GM12878 (cell line): ENCODE results near the gene TSSC4. TPM values are rescaled to one million over a fixed set of nuclear protein-coding genes. Genes with fewer than 3 reads are reported as not detected.

ENCODE experiments used
- ATAC-seq: fragments of 200-7000 bp; cut with Tn5 transposase; 3 replicates; pipeline ENCODE4 v1.9.1; 2020; ENCODE audit warnings: mild to moderate bottlenecking, moderate library complexity
- BruUV-seq: library from RNA; stranded (reverse); fragments of 400-500 nt; replicated peaks from 2 replicates; lab custom pipeline; 2021; lab: Mats Ljungman, UMichigan
- CTCF ChIA-PET: fragments of 300-600 bp; sonication (Branson Sonifier 250); formaldehyde crosslinking; extraction: SDS; loops from one replicate; lab custom pipeline; 2021; ENCODE audit warnings: inconsistent platforms; lab: Yijun Ruan, JAX
- POLR2A ChIA-PET: fragments of 350-600 bp; formaldehyde crosslinking; extraction: SDS; loops from one replicate; lab custom pipeline; 2021; ENCODE audit warnings: inconsistent platforms; lab: Charles Lee
- RAD21 ChIA-PET: fragments of 300-600 bp; sonication (Branson Sonifier 250); formaldehyde crosslinking; loops from one replicate; lab custom pipeline; 2023; ENCODE audit warnings: antibody characterized with exemption; ENCODE audit not compliant: unreplicated experiment; lab: Charles Lee
- SMC1A ChIA-PET: fragments of 300-600 bp; sonication (Branson Sonifier 250); formaldehyde crosslinking; loops from one replicate; lab custom pipeline; 2023; ENCODE audit not compliant: unreplicated experiment, uncharacterized antibody; lab: Charles Lee
- DNase-seq: peaks from one replicate; pipeline ENCODE4 v3.0.0-alpha.2; 2011; ENCODE audit warnings: low read depth, low spot score
- FAIRE-seq: peaks from 3 replicates; lab custom pipeline; 2011; peaks lifted over from hg19 to GRCh38; lab: Jason Lieb, UNC
- H2AFZ ChIP-seq: 2 replicates; pipeline ENCODE4 v1.6.0; 2011; ENCODE audit warnings: low read depth, low read length, control low read depth; ENCODE audit not compliant: control insufficient read depth
- H3K27ac ChIP-seq: 2 replicates; pipeline ENCODE4 v1.5.1; 2011; ENCODE audit warnings: control low read depth; ENCODE audit not compliant: control insufficient read depth, insufficient read depth
- H3K27me3 ChIP-seq, 2 experiments: replicated peaks in 1 of 2; 2 replicates each; pipeline versions ENCODE4 v1.6.0 to v1.6.1; 2011; ENCODE audit warnings: low read length in 1 of 2; ENCODE audit not compliant: control insufficient read depth in 2 of 2, insufficient read depth in 2 of 2
- H3K36me3 ChIP-seq, 2 experiments: 2 replicates each; pipeline ENCODE4 v1.5.1; 2011; ENCODE audit warnings: low read length in 1 of 2; ENCODE audit not compliant: control insufficient read depth in 2 of 2, insufficient read depth in 2 of 2
- H3K4me1 ChIP-seq: 2 replicates; pipeline ENCODE4 v1.6.1; 2011; ENCODE audit warnings: mild to moderate bottlenecking, low read length, moderate library complexity, mixed read lengths; ENCODE audit not compliant: control insufficient read depth, insufficient read depth
- H3K4me2 ChIP-seq: 2 replicates; pipeline ENCODE4 v1.6.0; 2011; ENCODE audit warnings: control low read depth; ENCODE audit not compliant: control insufficient read depth, insufficient read depth
- H3K4me3 ChIP-seq: fragments of 200-600 bp; sonication (generic); 2 replicates; pipeline ENCODE4 v1.5.1; 2016
- H3K79me2 ChIP-seq: 2 replicates; pipeline ENCODE4 v1.6.0; 2011; ENCODE audit warnings: low read length; ENCODE audit not compliant: control insufficient read depth, insufficient read depth
- H3K9ac ChIP-seq: 2 replicates; pipeline ENCODE4 v1.8.0; 2011; ENCODE audit warnings: low read length, control low read depth, mixed read lengths; ENCODE audit not compliant: control insufficient read depth, insufficient read depth
- H3K9me3 ChIP-seq: replicated peaks from 3 replicates; pipeline ENCODE4 v1.5.1; 2011; ENCODE audit warnings: mild to moderate bottlenecking, low read length; ENCODE audit not compliant: control insufficient read depth, insufficient read depth
- H4K20me1 ChIP-seq: 2 replicates; pipeline ENCODE4 v1.6.0; 2011; ENCODE audit not compliant: control insufficient read depth, insufficient read depth
- ATF3 ChIP-seq: IDR thresholded peaks from 2 replicates; pipeline ENCODE4 v1.6.1; 2011; ENCODE audit warnings: low read depth, mild to moderate bottlenecking, low read length, moderate library complexity, borderline replicate concordance; ENCODE audit errors: extremely low read depth
- ATF7 ChIP-seq: fragments of 450-650 bp; IDR thresholded peaks from 2 replicates; pipeline ENCODE4 v1.6.1; 2016; ENCODE audit warnings: low read depth, mild to moderate bottlenecking
- BCL3 ChIP-seq: IDR thresholded peaks from 2 replicates; pipeline ENCODE4 v1.6.1; 2011; ENCODE audit warnings: borderline replicate concordance, low read depth, mild to moderate bottlenecking, moderate library complexity, low read length; ENCODE audit not compliant: insufficient read depth, poor library complexity, severe bottlenecking
- BMI1 ChIP-seq: fragments of 450-650 bp; IDR thresholded peaks from 2 replicates; pipeline ENCODE4 v1.6.1; 2016; ENCODE audit warnings: mild to moderate bottlenecking, moderate library complexity, borderline replicate concordance
- CTCF ChIP-seq, 3 experiments: IDR thresholded peaks in 2 of 3; conservative IDR thresholded peaks in 1 of 3; 2 replicates each; pipeline ENCODE4 v1.5.1; 2011; ENCODE audit warnings: low read depth in 3 of 3, low read length in 3 of 3, mild to moderate bottlenecking in 3 of 3, control low read depth in 2 of 3, moderate library complexity in 2 of 3, inconsistent platforms in 1 of 3, mixed read lengths in 1 of 3; ENCODE audit not compliant: control insufficient read depth in 2 of 3, insufficient read depth in 1 of 3; ENCODE audit errors: extremely low read depth in 1 of 3
- MXI1 ChIP-seq: fragments of 150-350 bp; IDR thresholded peaks from 2 replicates; pipeline ENCODE4 v1.6.1; 2011; ENCODE audit warnings: low read depth, mild to moderate bottlenecking, inconsistent platforms, low read length, improper control_type of control experiment
- NR2F1 ChIP-seq: fragments of 450-650 bp; conservative IDR thresholded peaks from 2 replicates; pipeline ENCODE4 v1.6.1; 2017; ENCODE audit warnings: mild to moderate bottlenecking
- POLR2AphosphoS2 ChIP-seq: IDR thresholded peaks from 2 replicates; pipeline ENCODE4 v1.6.1; 2011; ENCODE audit warnings: low read depth, mild to moderate bottlenecking, low read length, improper control_type of control experiment, moderate library complexity
- RCOR1 ChIP-seq: conservative IDR thresholded peaks from 2 replicates; pipeline ENCODE4 v1.6.1; 2012; ENCODE audit warnings: low read depth, low read length, improper control_type of control experiment
- RELB ChIP-seq: fragments of 450-650 bp; IDR thresholded peaks from 2 replicates; pipeline ENCODE4 v1.6.1; 2017; ENCODE audit warnings: low read depth, mild to moderate bottlenecking, moderate library complexity
- SKIL ChIP-seq: fragments of 450-650 bp; IDR thresholded peaks from 2 replicates; pipeline ENCODE4 v1.6.1; 2017; ENCODE audit warnings: mild to moderate bottlenecking, low read depth, inconsistent platforms; ENCODE audit not compliant: poor library complexity, severe bottlenecking
- STAT1 ChIP-seq: fragments of 450-650 bp; conservative IDR thresholded peaks from 2 replicates; pipeline ENCODE4 v1.6.1; 2014; ENCODE audit warnings: antibody characterized with exemption, mild to moderate bottlenecking
- SUZ12 ChIP-seq: fragments of 200-600 bp; sonication (generic); IDR thresholded peaks from one replicate; pipeline ENCODE4 v1.6.1; 2018; ENCODE audit warnings: antibody characterized with exemption, mild to moderate bottlenecking; ENCODE audit not compliant: unreplicated experiment
- TAF1 ChIP-seq: IDR thresholded peaks from 2 replicates; pipeline ENCODE4 v1.6.1; 2011; ENCODE audit warnings: mild to moderate bottlenecking, low read depth, low read length, borderline replicate concordance
- WGBS: methylation state at CpG from one replicate; pipeline ENCODE4 v1.1.6; 2016; ENCODE audit warnings: low lambda C conversion rate; ENCODE audit not compliant: insufficient replicate concordance, insufficient coverage; ENCODE audit errors: missing lambda C conversion rate; 5-methylcytosine and 5-hydroxymethylcytosine counted together
- in situ Hi-C: fragments of 300-500 bp; cut with MboI; formaldehyde crosslinking; loops from 9 replicates; pipeline ENCODE4 v1.14.3; 2018; ENCODE audit warnings: mixed read lengths
- intact Hi-C: fragments of 100-400 bp; cut with micrococcal nuclease; formaldehyde crosslinking; loops from one replicate; pipeline ENCODE4 v1.14.2; 2022; ENCODE audit not compliant: unreplicated experiment
- polyA plus RNA-seq, 11 experiments: library from polyadenylated mRNA; depleted of rRNA in 4 of 11; unstranded in 6 of 11; stranded (reverse) in 5 of 11; fragments of >200 nt; fragmentation: Nextera tagmentation in 4 of 11; fragmentation: Illumina TruSeq in 1 of 11; extraction: Ambion mirVana in 4 of 11; extraction: Trizol in 1 of 11; gene quantifications; 1 replicate in 1 of 11; 2 replicates in 10 of 11; pipeline versions ENCODE4 v1.2.1 to v1.2.3, GENCODE V29; 2011 to 2016; ENCODE audit warnings: inconsistent platforms in 2 of 11, missing spikeins in 2 of 11, low read depth in 1 of 11
- total RNA-seq, 4 experiments: library from RNA; depleted of rRNA in 3 of 4; stranded (reverse); fragments of >200 nt in 3 of 4; fragmentation: Illumina TruSeq in 1 of 4; extraction: Trizol in 1 of 4; gene quantifications; 2 replicates each; pipeline versions ENCODE4 v1.2.1 to v1.2.3, GENCODE V29; 2013 to 2021

TSSC4 gene
- total and polyA plus RNA-seq, 10 of the 15 experiments (the other 5 are each of a cell fraction or from before 2014, with no cell fraction given): 0.69 to 70.1 (median 25.7) TPM

- Histone ChIP-seq H4K20me1 (no peaks in the 10 kb centered on the region), H3K4me3 (no peak overlapping the region), H3K36me3 (no peaks in the 10 kb centered on the region), H3K4me1 (no peaks in the 10 kb centered on the region), H3K27me3 (no peaks in the 10 kb centered on the region; a peak in 2 of 4 replicates), H3K27ac (no peak overlapping the region), H3K4me2 (no peak overlapping the region), H3K79me2 (no peaks in the 10 kb centered on the region), H3K9ac (no peak overlapping the region), H2AFZ (no peak overlapping the region), H3K9me3 (no peaks in the 10 kb centered on the region)
- WGBS: 11% methylated on average over 5 of the region's 7 CpGs
- TF ChIP-seq MXI1 (no peak), RCOR1 (no peak), BMI1 (no peak), POLR2AphosphoS2 (no peak), NR2F1 (no peak), RELB (no peak), BCL3 (no peak), SKIL (no peak), SUZ12 (no peak), ATF3 (no peak), TAF1 (no peak), CTCF (IDR thresholded peaks at IDR 0.05 in 2 of 3, conservative IDR thresholded peaks at IDR 0.05 in 1 of 3; ENCODE audit: control insufficient read depth in 2 of 3, extremely low read depth in 1 of 3, insufficient read depth in 1 of 3, low read depth in 3 of 3, low read length in 3 of 3) (no peak), STAT1 (no peak), ATF7 (no peak)
- in situ Hi-C loops: no loop called here
- ChIA-PET RAD21 (interaction anchor here (0.6 kb wide), 1 partner anchor 175 kb away, joined by 4 read pairs; no protein-coding TSS in a partner anchor), CTCF (no interaction called here), POLR2A (no interaction called here), SMC1A (no interaction called here)
- ATAC-seq: no peak
- DNase-seq: no peak
- intact Hi-C loops: no loop called here
- no peak for FAIRE-seq
- BruUV-seq: no TSS peak
These were observed 45.4 kb upstream of the TSSC4 start for GRCh38 chr11:2355000-2355644.
